ENCODE measurements around the gene CSE1L.
"Not testable (repeated sequence)": the region's sequence is repeated elsewhere in the genome, so short reads cannot be mapped to it uniquely, and the experiment has no call there.

CSE1L gene

GRCh38 chr20:49046087-49046900, at the start of gene CSE1L:
TSS of gene CSE1L (plus strand) at chr20:49046312. CDS start at chr20:49058464, 12,152 bp downstream.
- peak; percentile 97 for DNase-seq

GRCh38 chr20:48999890-49000870, 45.9 kb upstream of the CSE1L start:
- no peak for DNase-seq

- DNase-seq = no peak
Measured at GRCh38 chr20:49001741-49002140, 44.4 kb upstream of the CSE1L start.

GRCh38 chr20:49006446-49006980, 39.6 kb upstream of the CSE1L start:
- DNase-seq = no peak

- DNase-seq = no peak
Measured at GRCh38 chr20:49009899-49010631, 36.0 kb upstream of the CSE1L start.

- peak; percentile 7 for DNase-seq
Measured at GRCh38 chr20:49024220-49024619, 21.9 kb upstream of the CSE1L start.

GRCh38 chr20:49028177-49028576, 17.9 kb upstream of the CSE1L start:
- not testable (repeated sequence) for DNase-seq

- no peak for DNase-seq
Measured at GRCh38 chr20:49028684-49029083, 17.4 kb upstream of the CSE1L start.

GRCh38 chr20:49029203-49029602, 16.9 kb upstream of the CSE1L start:
- no peak for DNase-seq

GRCh38 chr20:49030954-49031619, 15.0 kb upstream of the CSE1L start:
- no peak for DNase-seq

- no peak for DNase-seq
Measured at GRCh38 chr20:49032455-49032854, 13.7 kb upstream of the CSE1L start.

GRCh38 chr20:49034070-49034732, 11.9 kb upstream of the CSE1L start:
- DNase-seq = no peak

GRCh38 chr20:49037962-49038387, 8.1 kb upstream of the CSE1L start:
- DNase-seq = peak; percentile 60

GRCh38 chr20:49039854-49040253, 6.3 kb upstream of the CSE1L start:
- DNase-seq = no peak

GRCh38 chr20:49043000-49043399, 3.1 kb upstream of the CSE1L start:
- no peak for DNase-seq

- DNase-seq = peak; percentile 36
Measured at GRCh38 chr20:49045440-49046086, 549 bp upstream of the CSE1L start.

- no peak for DNase-seq
Measured at GRCh38 chr20:49052334-49052733, 6.2 kb downstream of the CSE1L start.

GRCh38 chr20:49054056-49054643, 8.0 kb downstream of the CSE1L start:
- DNase-seq = peak; percentile 19

GRCh38 chr20:49063279-49063678, 17.2 kb downstream of the CSE1L start:
- DNase-seq = no peak

- DNase-seq = no peak
Measured at GRCh38 chr20:49074521-49074920, 28.4 kb downstream of the CSE1L start.

Data from activated CD4-positive, alpha-beta T cell treated with anti-CD3 and anti-CD28 coated beads, Interleukin-10, Interleukin-2, amounts not matched to agents 100 ng/mL and 50 ng/mL, durations not matched to agents 16 hours and 8 hours (primary cell).